HG02981 (cell line): ENCODE results near the gene SPRED2.

ENCODE experiments used
- ATAC-seq: cut with Tn5 transposase; IDR thresholded peaks from one replicate; pipeline ENCODE4 v1.9.1; 2021; ENCODE audit warnings: mild to moderate bottlenecking, moderate library complexity; ENCODE audit not compliant: unreplicated experiment

SPRED2 gene

GRCh38 chr2:65443509-65444186, 11.2 kb upstream of the SPRED2 start:
- ATAC-seq: no peak

- no peak for ATAC-seq
Observed at GRCh38 chr2:65442420-65443020, 10.1 kb upstream of the SPRED2 start.

- ATAC-seq: no peak
Observed at GRCh38 chr2:65438137-65438899, 5.9 kb upstream of the SPRED2 start.

- no peak for ATAC-seq
Observed at GRCh38 chr2:65437392-65438135, 5.2 kb upstream of the SPRED2 start.

GRCh38 chr2:65436824-65437221, 4.4 kb upstream of the SPRED2 start:
- peak; percentile 65 for ATAC-seq

GRCh38 chr2:65436169-65436823, 3.9 kb upstream of the SPRED2 start:
- ATAC-seq: peak; percentile 23

GRCh38 chr2:65435625-65436168, 3.3 kb upstream of the SPRED2 start:
- peak; percentile 19 for ATAC-seq

- ATAC-seq: no peak
Observed at GRCh38 chr2:65434592-65435241, 2.3 kb upstream of the SPRED2 start.

- peak; percentile 31 for ATAC-seq
Observed at GRCh38 chr2:65431421-65432226, 775 bp downstream of the SPRED2 start.

- peak; percentile 37 for ATAC-seq
Observed at GRCh38 chr2:65430603-65431420, 1.6 kb downstream of the SPRED2 start.

- ATAC-seq: peak; percentile 16
Observed at GRCh38 chr2:65429786-65430602, 2.4 kb downstream of the SPRED2 start.

GRCh38 chr2:65427532-65427931, 4.9 kb downstream of the SPRED2 start:
- ATAC-seq: no peak

- ATAC-seq: no peak
Observed at GRCh38 chr2:65425276-65425675, 7.1 kb downstream of the SPRED2 start.

- ATAC-seq: no peak
Observed at GRCh38 chr2:65424391-65424790, 8.0 kb downstream of the SPRED2 start.

GRCh38 chr2:65421432-65421748, 11.0 kb downstream of the SPRED2 start:
- ATAC-seq: no peak

GRCh38 chr2:65420712-65421431, 11.5 kb downstream of the SPRED2 start:
- ATAC-seq: peak; percentile 76

- ATAC-seq: no peak
Observed at GRCh38 chr2:65417509-65418085, 14.8 kb downstream of the SPRED2 start.
